Motor neuron (in vitro differentiated cells): ENCODE data around the gene TBCD. TPM values are rescaled to one million over a fixed set of nuclear protein-coding genes. Genes with fewer than 3 reads are reported as not detected.
"Not testable (repeated sequence)": the region's sequence is repeated elsewhere in the genome, so short reads cannot be mapped to it uniquely, and the experiment has no call there.

Source experiments
- ATAC-seq, 8 experiments: fragments of 200-7000 bp; cut with Tn5 transposase; replicated peaks in 6 of 8; 2 replicates each; pipeline ENCODE4 v1.8.0; 2021; ENCODE audit warnings: mild to moderate bottlenecking in 8 of 8, moderate library complexity in 8 of 8
- H3K27ac ChIP-seq, 2 donors: fragments of 250-450 bp; sonication (Bioruptor Pico); 2 replicates each; pipeline ENCODE4 v1.9.0; 2021; ENCODE audit warnings: antibody characterized with exemption in 2 of 2, mild to moderate bottlenecking in 2 of 2, moderate library complexity in 1 of 2
- H3K4me1 ChIP-seq, 2 donors: fragments of 250-450 bp; sonication (Bioruptor Pico); replicated peaks in 1 of 2; 2 replicates each; pipeline ENCODE4 v1.6.1; 2021; ENCODE audit warnings: antibody characterized with exemption in 2 of 2, mild to moderate bottlenecking in 2 of 2, moderate library complexity in 1 of 2
- H3K4me3 ChIP-seq, 5 donors: fragments of 250-450 bp; sonication (Bioruptor Pico); 2 replicates each; pipeline ENCODE4 v1.9.0; 2021; ENCODE audit warnings: antibody characterized with exemption in 5 of 5, mild to moderate bottlenecking in 5 of 5, moderate library complexity in 4 of 5
- WGBS, 10 experiments: fragments of 450-650 bp; shearing (Covaris generic); methylation state at CpG; one replicate each; pipeline ENCODE4 v1.0.0; 2022; 5-methylcytosine and 5-hydroxymethylcytosine counted together
- in situ Hi-C, 9 experiments: fragments of 400-800 bp; cut with MboI; loops; one replicate each; pipeline ENCODE4 v1.15.0; 2021; ENCODE audit warnings: low sequenced_read_pairs in 9 of 9, low pct_unique_long_range_greater_than_20kb in 2 of 9; ENCODE audit not compliant: unreplicated experiment in 9 of 9
- total RNA-seq, 8 experiments: library from RNA; unstranded; fragments of 300-600 nt; gene quantifications; 2 replicates each; pipeline versions ENCODE4 v1.2.3 to v1.2.4, GENCODE V29; 2022

The TBCD gene
- total RNA-seq, 8 experiments from 2014 or later = 27.2 to 94.3 (median 47.2) TPM

GRCh38 chr17:82737967-82738877, 13.6 kb upstream of the TBCD start:
- ATAC-seq = peak in 1 of 8 experiments; percentile 49
- Histone ChIP-seq H3K4me1 (peaks cover 6 to 9% of the 10 kb centered on the region in 2 donors), H3K27ac (no peak overlapping the region), H3K4me3 (no peak overlapping the region)
- in situ Hi-C loops = no loop called here
- WGBS, 10 experiments = 40 to 100% (median 100%) methylated on average over 1 to 8 of the region's 26 CpGs; no CpG with 5 or more reads in 3 of the 10 experiments

GRCh38 chr17:82740906-82741759, 10.7 kb upstream of the TBCD start:
- no peak overlapping the region for H3K4me3 ChIP-seq
- no peak overlapping the region for H3K27ac ChIP-seq
- WGBS, 10 experiments = 17 to 100% (median 95%) methylated on average over 1 to 8 of the region's 10 CpGs; no CpG with 5 or more reads in 1 of the 10 experiments
- peaks cover 2 to 9% of the 10 kb centered on the region in 2 donors for H3K4me1 ChIP-seq
- in situ Hi-C loops = no loop called here
- ATAC-seq = no peak

- Histone ChIP-seq H3K4me3 (no peak overlapping the region), H3K27ac (no peak overlapping the region), H3K4me1 (peaks cover 0 to 4% of the 10 kb centered on the region in 2 donors)
- in situ Hi-C loops = no loop called here
- peak in 3 of 8 experiments; percentile 16 to 31 (median 30) for ATAC-seq
- WGBS, 10 experiments = 60 to 100% (median 100%) methylated on average over 2 of the region's 16 CpGs; no CpG with 5 or more reads in 7 of the 10 experiments
These were observed 8.3 kb upstream of the TBCD start for GRCh38 chr17:82743344-82744219.

DNA sequence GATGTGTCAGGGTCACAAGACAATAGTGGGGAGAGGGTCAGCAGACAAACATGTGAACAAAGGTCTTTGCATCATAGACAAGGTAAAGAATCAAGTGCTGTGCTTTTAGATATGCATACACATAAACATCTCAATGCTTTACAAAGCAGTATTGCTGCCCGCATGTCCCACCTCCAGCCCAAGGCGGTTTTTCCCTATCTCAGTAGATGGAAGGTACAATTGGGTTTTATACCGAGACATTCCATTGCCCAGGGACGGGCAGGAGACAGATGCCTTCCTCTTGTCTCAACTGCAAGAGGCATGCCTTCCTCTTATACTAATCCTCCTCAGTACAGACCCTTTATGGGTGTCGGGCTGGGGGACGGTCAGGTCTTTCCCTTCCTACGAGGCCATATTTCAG, 7.1 kb upstream of the TBCD start:
- ATAC-seq, in situ Hi-C loops, H3K4me1 ChIP-seq, H3K27ac ChIP-seq, H3K4me3 ChIP-seq: not testable (repeated sequence)
- WGBS, 10 experiments = 44 to 80% methylated on average over 1 to 3 of the region's 7 CpGs; no CpG with 5 or more reads in 8 of the 10 experiments

DNA sequence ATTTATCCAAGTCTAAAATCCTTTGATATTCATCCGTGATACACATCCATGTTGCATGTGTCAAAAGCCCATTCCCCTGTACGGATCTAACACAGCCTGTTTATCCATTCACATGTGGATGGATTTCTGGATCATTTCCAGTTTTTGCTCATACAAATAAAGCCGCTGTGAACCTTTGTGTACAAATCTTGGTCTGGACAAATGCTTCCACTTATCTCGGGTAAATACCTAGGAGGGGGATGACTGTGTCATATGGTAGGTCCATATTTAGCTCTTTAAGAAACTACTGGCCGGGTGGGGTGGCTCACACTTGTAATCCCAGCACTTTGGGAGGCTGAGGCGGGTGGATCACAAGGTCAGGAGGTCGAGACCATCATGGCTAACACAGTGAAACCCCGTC, 6.3 kb upstream of the TBCD start:
- H3K27ac ChIP-seq = no peak overlapping the region
- H3K4me1 ChIP-seq = peaks cover 0 to 4% of the 10 kb centered on the region in 2 donors
- WGBS, 10 experiments = 50 to 100% (median 73%) methylated on average over 1 to 7 of the region's 8 CpGs; no CpG with 5 or more reads in 4 of the 10 experiments
- H3K4me3 ChIP-seq = no peak overlapping the region
- ATAC-seq = peak in 1 of 8 experiments; percentile 35
- in situ Hi-C loops = no loop called here

DNA sequence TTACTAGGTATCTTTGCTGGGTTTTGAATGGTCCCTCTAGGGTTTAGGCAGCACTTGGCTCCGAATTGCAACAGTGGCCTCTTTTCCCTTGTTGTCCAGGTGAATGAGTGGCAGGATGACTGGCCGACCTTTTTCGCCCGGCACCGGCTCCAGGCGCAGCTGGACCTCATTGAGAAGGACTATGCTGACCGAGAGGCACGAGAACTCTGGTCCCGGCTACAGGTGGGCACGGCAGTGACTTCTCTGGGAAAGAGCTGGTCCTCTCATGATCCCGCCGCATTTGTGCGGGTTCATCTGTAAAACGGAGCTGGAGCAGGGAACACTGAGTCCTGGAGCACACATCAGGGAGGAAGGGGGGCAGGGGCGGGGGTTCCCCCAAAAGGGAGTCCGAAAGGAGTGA, 3.1 kb upstream of the TBCD start:
- in situ Hi-C loops = no loop called here
- 50 to 100% (median 94%) methylated on average over 1 to 6 of the region's 16 CpGs; no CpG with 5 or more reads in 3 of the 10 experiments for WGBS, 10 experiments

GRCh38 chr17:82750241-82750908, 1.5 kb upstream of the TBCD start:
- H3K4me3 ChIP-seq = peak overlapping the region in 4 of 5 donors; percentile 7 to 21 (median 13)
- peaks cover 12 to 14% of the 10 kb centered on the region in 2 donors for H3K4me1 ChIP-seq
- in situ Hi-C loops = loop anchor here in 1 of 9 experiments (25.0 kb wide), 1 partner anchor 88 kb away; no protein-coding TSS in a partner anchor
- ATAC-seq = no peak
- H3K27ac ChIP-seq = no peak overlapping the region
- WGBS, 10 experiments = 40 to 100% (median 73%) methylated on average over 1 to 10 of the region's 40 CpGs; no CpG with 5 or more reads in 3 of the 10 experiments

More for the DNA sequence above, 3.1 kb upstream of the TBCD start:
- H3K4me1 ChIP-seq = peaks cover 4 to 8% of the 10 kb centered on the region in 2 donors
- no peak overlapping the region for H3K4me3 ChIP-seq
- H3K27ac ChIP-seq = no peak overlapping the region
- no peak for ATAC-seq

- H3K27ac ChIP-seq = peak overlapping the region; percentile 5 to 50
- ATAC-seq = peak; percentile 6 to 53 (median 40)
- in situ Hi-C loops = loop anchor here in 1 of 9 experiments (25.0 kb wide), 1 partner anchor 89 kb away; no protein-coding TSS in a partner anchor
- H3K4me1 ChIP-seq = peaks cover 20 to 22% of the 10 kb centered on the region in 2 donors
- WGBS, 10 experiments = no CpG with 5 or more reads among the region's 56 CpGs
- peak overlapping the region; percentile 40 to 72 (median 55) for H3K4me3 ChIP-seq
These were observed 694 bp upstream of the TBCD start for GRCh38 chr17:82751171-82751570.

GRCh38 chr17:82752371-82753200, 721 bp downstream of the TBCD start:
- Histone ChIP-seq H3K4me1 (peaks cover 21 to 23% of the 10 kb centered on the region in 2 donors), H3K4me3 (peak overlapping the region; percentile 54 to 97 (median 72)), H3K27ac (peak overlapping the region; percentile 79 to 85)
- WGBS, 10 experiments = 0 to 60% (median 10%) methylated on average over 1 to 3 of the region's 72 CpGs; no CpG with 5 or more reads in 7 of the 10 experiments
- in situ Hi-C loops = loop anchor here in 1 of 9 experiments (25.0 kb wide), 1 partner anchor 90 kb away; no protein-coding TSS in a partner anchor
- peak; percentile 13 to 40 (median 25) for ATAC-seq

GRCh38 chr17:82753201-82753464, 1.3 kb downstream of the TBCD start:
- WGBS, 10 experiments = 4 to 57% (median 15%) methylated on average over 2 to 8 of the region's 8 CpGs; no CpG with 5 or more reads in 4 of the 10 experiments
- peaks cover 21 to 23% of the 10 kb centered on the region in 2 donors for H3K4me1 ChIP-seq
- no peak for ATAC-seq
- no peak overlapping the region for H3K27ac ChIP-seq
- in situ Hi-C loops = loop anchor here in 1 of 9 experiments (25.0 kb wide), 1 partner anchor 91 kb away; no protein-coding TSS in a partner anchor
- peak overlapping the region; percentile 54 to 97 (median 72) for H3K4me3 ChIP-seq
